ENCODE results near the gene CCDC24. TPM values are rescaled to one million over a fixed set of nuclear protein-coding genes. Genes with fewer than 3 reads are reported as not detected.
A peak's percentile ranks its signal among the peaks of the same experiment; 100 is the strongest.

The CCDC24 gene
- total RNA-seq, 1 donor from 2014 or later = 14.5 TPM

DNA sequence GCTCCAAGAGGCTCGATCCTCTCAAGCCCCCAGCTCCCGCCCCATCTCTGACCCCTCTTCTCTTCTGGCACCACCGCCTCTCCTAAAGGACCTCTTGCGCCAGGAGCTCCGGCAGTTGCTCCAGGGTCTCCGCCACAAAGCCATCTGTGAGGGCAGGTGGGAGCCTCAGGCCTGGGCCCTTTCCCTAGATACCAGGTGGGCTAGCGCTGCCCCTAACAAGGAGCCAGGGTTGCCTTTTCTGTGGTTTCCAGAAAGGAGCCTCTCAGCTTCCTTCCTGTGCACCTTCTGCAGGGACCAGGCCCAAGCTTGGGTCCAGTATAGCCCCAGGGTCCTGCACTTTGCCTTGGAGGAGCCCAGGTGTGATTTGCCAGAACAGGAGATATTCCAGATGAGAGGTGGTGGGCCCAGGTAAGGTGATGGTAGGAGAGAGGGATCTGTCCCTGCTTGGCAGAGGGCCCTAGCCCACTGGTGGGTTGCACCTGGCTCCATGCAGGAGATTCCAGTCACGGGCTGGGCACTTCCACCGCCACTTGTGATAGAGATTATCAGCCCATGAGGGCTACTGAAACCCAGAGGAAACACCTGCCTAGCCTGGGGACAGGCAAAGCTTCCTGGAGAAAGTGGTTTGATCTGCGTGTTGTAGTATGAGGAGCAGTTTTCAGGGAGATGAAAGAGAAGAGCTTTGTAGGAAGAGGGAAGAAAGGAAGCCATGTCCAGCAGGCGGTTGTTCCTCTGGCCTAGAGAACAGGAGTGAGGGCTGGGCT is 1.0 kb downstream of the CCDC24 start:
- Histone ChIP-seq H3K9me3 (no peaks in the 10 kb centered on the region), H3K36me3 (no peaks in the 10 kb centered on the region), H3K4me1 (peaks cover 18% of the 10 kb centered on the region), H3K27me3 (no peaks in the 10 kb centered on the region), H3K4me3 (peak overlapping the region; percentile 77), H3K27ac (peak overlapping the region; percentile 66)
- DNase-seq (ENCODE audit: extremely low spot score in 2 of 2) = no peak
- intact Hi-C loops (cut with DNase I) = no loop called here
- TF ChIP-seq POLR2A (IDR thresholded peaks at IDR 0.05) (no peak), POLR2AphosphoS5 (IDR thresholded peaks at IDR 0.05; ENCODE audit: insufficient read depth in 1 of 2, low read depth in 1 of 2) (no peak)
- TF ChIP-seq, protein P1, sequence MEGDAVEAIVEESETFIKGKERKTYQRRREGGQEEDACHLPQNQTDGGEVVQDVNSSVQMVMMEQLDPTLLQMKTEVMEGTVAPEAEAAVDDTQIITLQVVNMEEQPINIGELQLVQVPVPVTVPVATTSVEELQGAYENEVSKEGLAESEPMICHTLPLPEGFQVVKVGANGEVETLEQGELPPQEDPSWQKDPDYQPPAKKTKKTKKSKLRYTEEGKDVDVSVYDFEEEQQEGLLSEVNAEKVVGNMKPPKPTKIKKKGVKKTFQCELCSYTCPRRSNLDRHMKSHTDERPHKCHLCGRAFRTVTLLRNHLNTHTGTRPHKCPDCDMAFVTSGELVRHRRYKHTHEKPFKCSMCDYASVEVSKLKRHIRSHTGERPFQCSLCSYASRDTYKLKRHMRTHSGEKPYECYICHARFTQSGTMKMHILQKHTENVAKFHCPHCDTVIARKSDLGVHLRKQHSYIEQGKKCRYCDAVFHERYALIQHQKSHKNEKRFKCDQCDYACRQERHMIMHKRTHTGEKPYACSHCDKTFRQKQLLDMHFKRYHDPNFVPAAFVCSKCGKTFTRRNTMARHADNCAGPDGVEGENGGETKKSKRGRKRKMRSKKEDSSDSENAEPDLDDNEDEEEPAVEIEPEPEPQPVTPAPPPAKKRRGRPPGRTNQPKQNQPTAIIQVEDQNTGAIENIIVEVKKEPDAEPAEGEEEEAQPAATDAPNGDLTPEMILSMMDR (IDR thresholded peaks at IDR 0.05) = no peak

DNA sequence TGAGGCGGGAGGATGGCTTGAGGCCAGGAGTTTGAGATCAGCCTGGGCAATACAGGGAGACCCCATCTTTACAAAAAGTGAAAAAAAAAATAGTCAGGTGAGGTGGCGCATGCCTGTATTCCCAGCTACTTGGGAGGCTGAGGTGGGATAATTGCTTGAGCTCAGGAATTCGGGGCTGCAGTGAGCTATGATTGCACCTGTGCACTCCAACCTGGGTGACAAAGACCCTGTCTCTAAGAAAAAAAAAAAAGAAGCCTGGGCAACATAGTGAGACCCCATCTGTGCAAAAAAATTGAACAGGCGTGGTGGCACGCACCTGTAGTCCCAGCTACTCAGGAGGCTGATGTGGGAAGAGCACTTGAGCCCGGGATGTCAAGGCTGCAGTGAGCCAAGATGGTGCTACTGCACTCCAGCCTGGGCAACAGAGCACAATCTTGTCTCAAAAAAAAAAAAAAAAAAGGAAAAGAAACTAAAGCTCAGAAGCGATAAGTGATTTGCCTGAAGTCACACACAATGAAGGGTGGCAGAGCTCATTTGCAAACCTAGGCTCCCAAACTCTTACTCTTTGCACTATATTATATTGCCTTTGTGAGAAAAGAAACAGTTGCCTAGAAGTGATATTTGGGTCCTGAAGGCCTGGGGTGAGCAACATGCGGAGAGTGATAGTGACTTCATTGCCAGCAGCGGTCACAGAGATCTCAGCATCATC is 2.0 kb downstream of the CCDC24 start:
- no peak overlapping the region for H3K4me3 ChIP-seq
- DNase-seq (ENCODE audit: extremely low spot score in 2 of 2) = no peak
- H3K9me3 ChIP-seq = no peaks in the 10 kb centered on the region
- no peak for TF ChIP-seq POLR2AphosphoS5 (IDR thresholded peaks at IDR 0.05; ENCODE audit: insufficient read depth in 1 of 2, low read depth in 1 of 2)
- TF ChIP-seq POLR2A (IDR thresholded peaks at IDR 0.05) = no peak
- peaks cover 18% of the 10 kb centered on the region for H3K4me1 ChIP-seq
- peaks cover 0 to 2% of the 10 kb centered on the region in 2 donors for H3K36me3 ChIP-seq
- no peaks in the 10 kb centered on the region for H3K27me3 ChIP-seq
- H3K27ac ChIP-seq = no peak overlapping the region
- intact Hi-C loops (cut with DNase I) = no loop called here

DNA sequence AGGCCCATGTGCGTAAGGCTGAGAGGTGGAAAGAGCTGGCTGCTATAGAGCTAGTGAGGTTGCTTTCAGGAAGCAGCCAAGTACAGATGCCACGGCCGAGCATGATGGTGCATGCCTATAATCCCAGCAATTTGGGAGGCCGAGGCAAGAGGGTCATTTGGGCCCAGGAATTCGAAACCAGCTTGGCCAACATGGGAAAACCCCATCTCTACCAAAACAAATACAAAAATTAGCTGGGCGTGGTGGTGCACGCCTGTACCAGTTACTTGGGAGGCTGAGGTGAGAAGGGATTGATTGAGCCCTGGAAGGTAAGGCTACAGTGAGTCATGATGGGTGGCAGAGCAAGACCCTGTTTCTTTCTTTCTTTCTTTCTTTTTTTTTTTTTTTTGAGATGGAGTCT is 2.7 kb downstream of the CCDC24 start:
- Histone ChIP-seq H3K4me3 (no peak overlapping the region), H3K4me1 (peaks cover 18% of the 10 kb centered on the region), H3K36me3 (peaks cover 0 to 4% of the 10 kb centered on the region in 2 donors), H3K27me3 (no peaks in the 10 kb centered on the region), H3K9me3 (no peaks in the 10 kb centered on the region), H3K27ac (no peak overlapping the region)
- intact Hi-C loops (cut with DNase I) = no loop called here
- no peak for TF ChIP-seq POLR2AphosphoS5 (IDR thresholded peaks at IDR 0.05; ENCODE audit: insufficient read depth in 1 of 2, low read depth in 1 of 2)
- DNase-seq (ENCODE audit: extremely low spot score in 2 of 2) = no peak

DNA sequence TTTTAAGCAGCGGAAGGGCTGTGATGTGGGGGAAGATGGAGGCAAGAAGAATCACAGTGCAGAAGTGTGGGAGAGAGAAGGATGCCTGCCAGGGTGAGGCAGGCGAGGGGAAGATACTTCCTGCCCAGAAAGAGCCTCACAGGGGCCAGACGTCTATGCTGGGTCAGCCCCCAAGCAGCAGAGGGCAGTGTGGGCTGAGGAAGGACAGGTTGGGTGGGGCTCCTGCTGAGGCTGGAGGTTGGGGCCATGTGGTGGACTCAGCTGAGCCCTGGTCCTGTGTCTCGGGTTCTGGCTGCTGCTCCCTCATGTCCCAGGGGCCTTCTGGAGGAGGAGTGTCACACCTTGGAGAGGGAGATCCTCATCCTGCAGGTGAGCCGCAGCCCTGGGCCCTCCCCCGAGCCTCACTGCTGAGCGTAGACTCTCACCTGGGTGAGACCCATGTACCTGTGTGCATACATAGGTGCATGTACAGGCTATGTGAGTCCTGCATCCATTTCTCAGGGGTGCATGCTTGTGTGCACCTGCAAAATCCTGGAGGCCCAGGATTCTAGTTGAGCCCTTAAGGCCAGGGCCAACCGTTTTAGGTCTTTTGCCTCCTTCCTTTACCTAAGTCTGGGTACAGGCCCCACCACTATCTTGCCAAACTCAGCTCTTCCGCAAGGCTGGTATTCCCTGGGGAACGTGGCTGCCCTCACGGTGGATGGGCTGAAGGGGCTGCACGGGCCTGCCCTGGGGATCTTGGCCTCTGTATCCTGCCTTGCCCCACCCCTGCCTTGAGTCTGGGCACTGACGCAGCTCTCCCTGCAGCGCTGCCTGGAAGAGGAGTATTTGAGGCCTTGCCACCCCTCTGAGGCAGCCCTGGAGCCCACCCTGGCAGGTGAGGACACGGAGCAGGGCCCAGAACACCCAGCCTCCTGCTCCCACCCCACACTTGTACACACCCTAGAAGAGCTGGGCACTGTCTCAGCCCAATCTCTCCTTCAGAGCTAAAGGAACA is 3.7 kb downstream of the CCDC24 start:
- H3K4me1 ChIP-seq = peaks cover 18% of the 10 kb centered on the region
- intact Hi-C loops (cut with DNase I) = no loop called here
- peaks cover 0 to 9% of the 10 kb centered on the region in 2 donors for H3K36me3 ChIP-seq
- no peak for DNase-seq (ENCODE audit: extremely low spot score in 2 of 2)
- no peak overlapping the region for H3K4me3 ChIP-seq
- H3K27ac ChIP-seq = no peak overlapping the region
- TF ChIP-seq, protein P1 (IDR thresholded peaks at IDR 0.05) = no peak
- TF ChIP-seq POLR2AphosphoS5 (IDR thresholded peaks at IDR 0.05; ENCODE audit: insufficient read depth in 1 of 2, low read depth in 1 of 2) = no peak
- no peak for TF ChIP-seq POLR2A (IDR thresholded peaks at IDR 0.05)
- no peaks in the 10 kb centered on the region for H3K9me3 ChIP-seq
- no peaks in the 10 kb centered on the region for H3K27me3 ChIP-seq

DNA sequence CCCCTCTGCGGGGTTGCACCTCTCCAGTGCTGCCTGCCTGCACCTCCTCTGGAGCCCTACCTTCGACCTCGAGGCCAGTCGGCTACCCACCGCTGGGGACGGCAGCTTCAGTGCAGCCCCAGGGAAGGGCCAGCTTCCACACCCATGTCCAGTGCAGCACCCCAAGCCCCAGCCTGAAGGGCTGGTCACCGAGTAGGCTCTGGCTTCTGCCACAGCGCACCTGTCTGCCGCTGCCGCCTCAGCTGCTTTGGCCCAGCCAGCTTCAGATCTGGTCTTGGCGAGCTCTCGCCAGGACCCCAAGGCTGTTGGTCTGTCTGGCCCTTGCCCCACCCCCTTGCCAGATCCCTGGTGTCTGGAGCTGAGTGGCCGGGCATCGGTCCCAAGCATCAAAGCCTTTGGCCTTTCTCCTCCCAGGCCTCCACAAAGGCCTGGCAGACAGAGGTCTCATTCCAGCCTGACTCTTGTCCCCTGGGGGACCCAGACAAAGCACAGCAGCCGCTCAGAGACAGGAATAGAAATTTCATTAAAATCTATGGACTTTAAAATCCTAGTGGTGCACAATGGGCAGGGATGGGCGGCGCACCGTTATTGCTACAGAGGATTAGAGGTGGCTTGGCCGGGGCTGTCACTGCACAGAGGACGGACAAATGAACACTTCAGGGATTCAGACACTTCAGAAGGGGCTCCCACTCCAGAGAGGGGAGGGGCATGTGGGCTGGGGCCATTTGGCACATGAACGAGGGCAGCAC is 4.8 kb downstream of the CCDC24 start:
- Histone ChIP-seq H3K27me3 (no peaks in the 10 kb centered on the region), H3K4me3 (no peak overlapping the region), H3K36me3 (peaks cover 0 to 19% of the 10 kb centered on the region in 2 donors), H3K9me3 (no peaks in the 10 kb centered on the region), H3K4me1 (peaks cover 10% of the 10 kb centered on the region), H3K27ac (no peak overlapping the region)
- TF ChIP-seq POLR2AphosphoS5 (IDR thresholded peaks at IDR 0.05; ENCODE audit: insufficient read depth in 1 of 2, low read depth in 1 of 2) = no peak
- TF ChIP-seq POLR2A (IDR thresholded peaks at IDR 0.05) = no peak
- TF ChIP-seq, protein P1 (IDR thresholded peaks at IDR 0.05) = no peak
- intact Hi-C loops (cut with DNase I) = no loop called here
- no peak for DNase-seq (ENCODE audit: extremely low spot score in 2 of 2)
